Skin epidermis (tissue), 12 donors: ENCODE results near the gene CALN1.
"Not testable (repeated sequence)": the region's sequence is repeated elsewhere in the genome, so short reads cannot be mapped to it uniquely, and the experiment has no call there.

Source experiments
- H3K27ac ChIP-seq, 21 experiments: fragments of 200-600 bp; sonication (generic) in 11 of 21; one replicate each; pipeline ENCODE4 v1.5.0; 2020; ENCODE audit warnings: mild to moderate bottlenecking in 3 of 21, inconsistent platforms in 2 of 21, moderate library complexity in 2 of 21
- H3K4me3 ChIP-seq, 7 experiments: fragments of 200-600 bp; sonication (generic) in 2 of 7; one replicate each; pipeline ENCODE4 v1.5.0; 2020; ENCODE audit warnings: inconsistent platforms in 2 of 7, mild to moderate bottlenecking in 2 of 7, moderate library complexity in 1 of 7

The CALN1 gene

DNA sequence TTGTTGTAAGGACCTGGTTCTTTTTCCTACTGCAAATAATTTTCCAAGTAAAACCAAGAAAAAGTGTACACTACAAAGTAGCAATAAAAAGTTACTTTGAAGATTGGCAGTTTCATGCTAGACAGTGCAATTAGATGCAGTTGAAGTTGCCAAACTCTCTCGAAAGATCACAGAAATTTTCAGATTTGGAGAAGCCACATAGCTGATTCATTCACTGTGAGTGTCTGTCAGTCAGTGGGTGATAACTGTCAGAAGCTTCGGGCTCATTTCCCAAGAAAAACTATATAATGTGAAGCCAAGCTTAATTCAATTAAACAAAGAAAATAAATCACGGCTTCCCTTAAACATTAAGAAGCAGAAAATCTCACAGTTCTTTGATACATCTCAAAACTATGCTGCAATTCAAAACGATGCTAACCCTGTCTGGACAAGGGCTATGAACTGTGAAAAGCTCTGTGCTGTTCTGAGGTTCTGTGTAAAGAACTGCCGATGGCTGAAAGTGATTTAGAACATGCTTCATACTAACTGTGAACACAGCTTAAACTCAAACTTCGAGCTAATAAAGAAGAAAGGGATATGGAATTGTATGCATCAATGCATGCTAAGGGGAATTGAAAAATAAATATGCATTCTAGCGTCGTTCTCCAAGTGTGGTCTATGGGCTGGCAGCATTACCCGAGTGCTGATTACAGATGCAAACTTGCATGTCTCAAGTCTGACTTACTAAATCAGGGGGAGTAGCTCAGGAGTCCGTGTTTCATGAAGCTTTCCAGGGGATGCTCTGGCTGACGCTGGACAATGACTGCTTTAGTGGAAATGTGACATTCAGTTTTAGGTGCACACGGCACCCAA lies 557.4 kb downstream of the CALN1 start:
- H3K27ac ChIP-seq = no peak overlapping the region
- no peak overlapping the region for H3K4me3 ChIP-seq

DNA sequence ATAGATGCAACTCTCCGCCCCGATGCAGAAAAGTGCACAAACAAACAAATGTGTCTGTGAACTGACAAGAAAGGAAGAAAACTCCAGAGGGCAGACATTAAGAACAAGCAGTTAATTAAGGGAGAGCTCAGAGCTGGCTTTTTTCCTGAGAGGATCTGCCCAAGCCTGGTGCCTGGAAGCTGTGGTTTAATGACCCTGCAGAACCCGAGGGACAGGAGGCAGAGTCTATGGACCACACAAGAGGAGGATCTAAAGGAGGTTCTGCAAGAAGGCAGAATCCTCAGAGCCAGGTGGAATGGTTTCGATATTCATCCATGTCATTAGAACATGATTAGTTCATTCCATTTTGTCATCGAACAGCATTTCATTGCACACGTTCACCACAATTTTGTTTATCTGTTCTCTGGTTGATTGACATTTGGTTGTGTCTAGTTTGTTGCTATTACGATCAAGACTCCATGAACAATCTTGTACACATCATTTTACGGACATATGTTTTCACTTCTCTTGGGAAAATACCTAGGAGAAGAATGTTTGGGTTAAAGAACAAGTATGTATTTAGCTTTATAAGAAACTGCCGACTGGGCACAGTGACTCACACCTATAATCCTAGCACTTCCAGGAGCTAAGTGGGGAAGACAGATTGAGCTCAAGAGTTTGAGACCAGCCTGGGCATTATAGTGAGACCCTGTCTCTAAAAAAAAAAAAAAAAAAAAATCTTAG lies 560.2 kb downstream of the CALN1 start:
- Histone ChIP-seq H3K27ac (no peak overlapping the region), H3K4me3 (no peak overlapping the region)

DNA sequence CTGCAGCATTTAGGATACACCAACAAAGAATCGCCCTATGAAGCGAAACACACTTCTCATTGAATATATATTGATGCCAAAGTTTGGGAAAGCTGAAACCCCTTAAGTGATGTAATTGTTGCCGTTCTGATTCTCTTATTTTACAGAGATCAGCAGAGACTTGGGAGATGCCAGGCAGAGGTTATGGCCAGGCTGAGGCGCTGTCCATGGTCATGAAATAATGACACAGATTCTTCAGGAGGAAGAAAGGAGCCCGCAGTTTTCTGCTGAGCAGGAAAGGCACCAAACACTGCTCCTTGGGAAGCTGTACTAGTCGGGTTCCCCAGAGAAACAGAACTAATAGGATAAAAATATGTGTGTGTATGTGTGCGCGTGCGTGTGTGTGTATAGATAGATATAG lies 566.0 kb downstream of the CALN1 start:
- H3K27ac ChIP-seq = no peak overlapping the region

DNA sequence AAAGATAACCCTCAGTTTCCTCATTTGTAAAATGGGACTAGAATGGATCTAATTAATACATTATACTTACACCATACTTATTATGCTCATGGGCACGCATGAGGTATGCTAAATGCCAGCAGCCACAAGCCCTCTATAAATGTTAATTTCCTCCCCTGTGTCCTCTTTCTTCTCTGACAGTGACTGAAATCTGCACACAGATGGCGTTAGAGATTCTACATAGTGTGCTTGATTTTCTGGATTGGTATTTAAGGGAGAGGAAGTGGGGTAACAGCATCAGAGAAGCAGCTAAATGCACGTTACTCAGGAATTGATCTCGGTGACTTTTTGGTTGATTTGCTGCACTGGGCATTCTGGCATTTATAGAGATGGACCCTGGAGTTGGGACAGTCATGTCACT lies 568.5 kb downstream of the CALN1 start:
- Histone ChIP-seq H3K27ac (no peak overlapping the region), H3K4me3 (no peak overlapping the region)

More for the DNA sequence above, 566.0 kb downstream of the CALN1 start:
- no peak overlapping the region for H3K4me3 ChIP-seq

DNA sequence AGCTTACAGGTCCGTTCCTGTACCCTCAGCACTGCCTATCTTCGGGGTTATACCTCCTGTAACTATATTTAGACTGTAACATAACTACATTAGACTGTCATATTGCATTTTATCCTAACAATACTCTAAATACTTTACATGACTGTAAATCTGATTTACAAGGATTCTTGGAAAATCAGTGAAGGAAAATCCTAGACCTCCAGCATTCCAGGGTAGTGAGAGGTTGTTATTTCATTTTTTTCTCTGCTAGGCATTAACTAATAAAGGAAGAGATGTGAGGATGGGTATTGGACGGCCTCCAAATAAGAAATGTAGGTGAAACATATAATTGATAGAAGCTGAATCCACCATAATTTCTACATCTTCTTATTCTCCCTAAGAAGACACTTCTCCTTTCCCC lies 569.4 kb downstream of the CALN1 start:
- Histone ChIP-seq H3K4me3 (no peak overlapping the region), H3K27ac (no peak overlapping the region)

DNA sequence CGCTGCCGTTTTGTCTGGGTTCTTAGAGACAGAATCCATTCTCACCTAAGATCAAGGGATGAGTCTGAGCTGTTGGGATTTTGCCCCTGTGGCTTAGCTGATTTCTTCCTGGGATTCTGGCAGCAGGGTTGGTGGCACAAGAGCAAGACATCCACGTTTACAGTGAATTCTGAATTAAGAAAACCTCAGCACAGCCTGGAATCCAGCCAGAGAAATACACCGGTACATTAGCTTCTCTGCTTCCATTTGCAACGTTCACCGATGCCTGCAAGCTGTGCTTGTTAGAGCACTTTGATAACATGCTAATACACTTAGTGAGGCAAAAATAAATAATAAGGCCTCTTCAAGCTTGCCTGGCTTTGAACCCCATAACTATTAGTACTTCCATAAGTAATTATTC lies 569.8 kb downstream of the CALN1 start:
- Histone ChIP-seq H3K27ac (no peak overlapping the region), H3K4me3 (no peak overlapping the region)

DNA sequence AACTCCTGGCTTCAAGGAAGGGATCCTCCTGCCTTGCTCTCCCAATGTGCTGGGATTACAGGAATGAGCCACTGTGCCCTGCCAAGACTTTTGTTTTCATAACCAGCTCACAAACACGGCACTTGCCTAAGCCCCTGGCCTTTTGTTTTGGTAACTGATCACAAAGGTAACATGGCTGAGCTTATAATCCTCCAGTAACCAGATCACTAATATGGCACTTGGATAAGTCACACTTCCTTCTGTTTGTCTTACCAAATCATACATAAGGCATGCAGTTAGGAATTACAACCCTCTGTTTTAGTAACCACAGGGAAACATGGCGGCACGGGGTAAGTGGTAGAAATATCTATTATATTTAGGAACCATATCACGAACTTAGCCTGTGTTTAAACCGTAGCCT lies 577.1 kb downstream of the CALN1 start:
- Histone ChIP-seq H3K4me3 (no peak overlapping the region), H3K27ac (no peak overlapping the region)

DNA sequence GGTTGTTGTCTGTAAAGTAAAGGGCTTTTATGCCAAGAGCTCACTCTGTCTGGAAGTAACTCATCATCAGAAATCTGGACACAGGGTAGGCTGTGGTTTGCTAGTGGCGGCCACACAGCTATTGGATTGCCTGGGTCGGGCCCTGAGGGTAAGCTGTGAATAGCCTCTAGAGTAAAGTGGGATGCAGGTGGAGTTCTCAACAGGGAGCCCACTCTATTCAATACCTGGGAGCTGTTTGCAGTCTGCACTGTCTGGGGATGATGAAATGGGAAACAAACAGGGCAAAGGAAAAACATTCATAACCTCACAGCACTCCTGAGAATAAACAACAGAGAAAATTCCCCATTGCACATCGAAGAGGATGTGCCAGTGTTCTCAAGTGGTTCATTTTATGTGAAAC lies 582.6 kb downstream of the CALN1 start:
- no peak overlapping the region for H3K27ac ChIP-seq
- H3K4me3 ChIP-seq = no peak overlapping the region

DNA sequence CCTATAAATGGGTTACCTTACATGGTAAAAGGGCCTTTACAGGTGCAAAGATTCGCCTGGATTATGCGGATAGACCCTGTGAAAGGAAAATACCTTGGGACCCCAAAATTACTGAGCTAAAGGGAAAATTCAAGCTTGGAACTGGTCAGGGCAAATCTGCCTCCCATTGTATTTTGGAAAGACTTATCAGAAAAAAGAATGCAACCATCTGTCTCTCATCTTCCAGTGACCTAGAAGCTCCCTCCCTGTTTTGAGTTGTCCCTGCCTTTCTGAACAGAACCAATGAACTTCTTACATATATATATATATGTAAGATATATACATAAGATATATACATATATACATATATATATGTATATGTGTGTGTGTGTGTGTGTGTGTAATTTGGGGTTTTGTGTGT lies 583.8 kb downstream of the CALN1 start:
- Histone ChIP-seq H3K4me3 (no peak overlapping the region), H3K27ac (no peak overlapping the region)

DNA sequence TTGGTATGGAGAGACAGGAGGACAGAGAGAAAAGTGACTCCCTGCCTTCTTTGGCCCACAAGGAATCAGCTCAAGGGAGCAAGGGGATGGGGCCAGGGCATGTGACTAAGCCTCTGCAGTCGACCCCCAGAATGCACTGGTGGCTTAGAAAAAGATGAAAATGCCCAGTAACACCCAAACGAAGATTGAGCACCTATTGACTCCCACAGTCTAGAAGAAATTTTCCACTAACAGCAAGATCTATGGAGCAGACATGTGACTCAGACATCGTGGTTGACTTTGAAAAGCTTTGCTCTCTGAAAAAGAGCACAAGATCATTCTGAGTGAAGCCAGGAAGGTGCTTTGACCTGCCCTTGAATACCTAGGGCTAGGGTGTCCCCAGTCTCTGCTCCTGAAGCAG lies 586.0 kb downstream of the CALN1 start:
- Histone ChIP-seq H3K4me3 (no peak overlapping the region), H3K27ac (no peak overlapping the region)

DNA sequence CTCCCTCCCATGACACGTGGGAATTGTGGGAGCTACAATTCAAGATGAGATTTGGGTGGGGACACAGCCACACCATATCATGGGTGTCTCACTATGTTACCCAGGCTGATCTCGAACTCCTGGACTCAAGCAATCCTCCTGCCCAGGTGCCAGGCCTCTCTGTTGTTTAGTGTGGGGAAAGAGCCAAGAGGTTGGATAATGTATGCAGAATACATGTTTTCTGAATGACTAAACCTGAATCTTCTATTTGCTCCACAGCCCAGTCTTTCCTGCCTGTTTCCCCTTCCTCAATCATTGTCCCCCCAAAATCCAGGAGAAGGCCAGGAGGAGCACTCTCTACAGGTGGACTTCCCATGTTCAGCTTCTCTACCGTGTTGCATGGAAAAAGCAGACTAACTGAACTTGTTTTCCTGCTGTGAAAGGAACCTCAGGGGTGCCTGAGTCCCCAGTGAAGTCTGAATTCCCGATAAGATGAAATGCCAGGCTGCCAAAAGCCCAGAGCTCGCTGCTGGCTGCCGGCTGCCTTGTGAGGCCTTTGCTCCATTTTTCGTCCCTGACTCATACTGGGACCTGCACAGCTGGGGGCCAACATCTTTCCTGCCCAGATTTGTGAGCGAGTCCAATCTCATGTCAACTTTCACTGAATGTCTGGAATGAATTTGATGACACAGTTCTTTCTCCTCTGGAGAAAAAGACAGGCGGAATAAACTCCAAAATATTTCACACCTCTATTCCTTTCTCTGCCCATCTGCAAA lies 588.0 kb downstream of the CALN1 start:
- no peak overlapping the region for H3K4me3 ChIP-seq
- no peak overlapping the region for H3K27ac ChIP-seq

DNA sequence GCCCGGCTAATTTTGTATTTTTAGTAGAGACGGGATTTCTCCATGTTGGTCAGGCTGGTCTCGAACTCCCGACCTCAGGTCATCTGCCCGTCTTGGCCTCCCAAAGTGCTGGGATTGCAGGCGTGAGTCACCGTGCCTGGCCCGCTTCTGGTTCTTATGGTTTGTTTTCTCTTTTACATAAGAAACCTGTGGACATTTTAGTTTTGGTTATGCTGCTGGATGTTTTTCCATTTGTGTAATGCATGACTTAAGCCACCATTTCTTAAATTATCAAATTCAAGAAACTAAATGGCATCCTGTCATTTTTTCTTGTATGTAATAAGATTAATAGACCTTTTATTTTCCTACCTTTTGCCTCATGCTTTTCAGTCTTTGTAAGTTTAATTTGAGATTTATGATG lies 589.7 kb downstream of the CALN1 start:
- not testable (repeated sequence) for H3K4me3 ChIP-seq, H3K27ac ChIP-seq

DNA sequence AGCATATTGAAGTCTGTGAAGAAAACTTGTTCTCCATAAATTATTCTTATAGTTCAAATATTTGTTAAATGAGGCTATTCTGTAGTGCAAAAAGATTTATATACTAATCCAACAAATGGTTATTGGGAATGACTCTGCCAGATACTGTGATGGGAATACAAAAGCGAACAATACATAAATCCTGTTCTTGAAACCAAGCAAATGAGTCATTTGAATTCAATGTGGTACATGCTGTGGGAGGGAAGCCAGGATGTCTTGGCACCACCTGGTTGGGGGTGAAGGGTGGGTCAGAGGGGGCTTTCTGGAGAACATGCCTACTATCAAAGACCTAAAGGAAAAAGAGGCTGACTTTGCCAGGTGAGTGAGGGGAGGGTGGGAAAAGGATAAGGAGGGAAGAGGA lies 594.2 kb downstream of the CALN1 start:
- Histone ChIP-seq H3K27ac (no peak overlapping the region), H3K4me3 (no peak overlapping the region)

DNA sequence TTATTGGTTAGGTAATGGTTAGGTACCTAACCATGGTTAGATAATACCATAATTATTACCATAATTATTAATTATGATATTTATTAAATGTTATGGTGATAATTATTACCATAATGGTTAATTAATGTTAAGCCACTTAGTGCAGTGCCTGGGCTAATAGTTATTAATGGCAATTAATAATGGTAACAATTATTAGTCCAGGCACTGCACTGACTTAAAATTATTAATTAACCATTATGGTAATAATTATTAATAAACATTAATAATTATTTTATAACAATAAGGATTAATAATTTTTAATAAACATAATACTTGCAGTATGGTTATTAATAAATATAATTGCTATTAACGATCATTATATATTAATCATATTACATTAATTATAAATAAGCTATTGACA lies 604.0 kb downstream of the CALN1 start:
- Histone ChIP-seq H3K4me3 (no peak overlapping the region), H3K27ac (no peak overlapping the region)

DNA sequence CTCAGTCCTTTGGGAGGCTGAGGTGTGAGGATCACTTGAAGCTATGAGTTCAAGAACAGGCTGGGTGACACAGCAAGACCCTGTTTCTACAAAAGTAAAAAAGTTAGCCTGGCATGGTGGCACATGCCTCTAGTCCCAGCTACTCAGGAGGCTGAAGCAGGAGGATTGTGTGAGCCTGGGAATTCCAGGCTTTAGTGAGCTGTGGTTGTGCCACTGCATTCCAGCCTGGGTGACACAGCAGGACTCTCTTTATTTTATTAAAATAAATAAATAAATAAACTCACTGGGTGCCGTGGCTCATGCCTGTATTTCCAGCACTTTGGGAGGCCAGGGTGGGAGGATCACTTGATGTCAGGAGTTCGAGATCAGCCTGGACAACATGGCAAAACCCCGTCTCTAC lies 607.9 kb downstream of the CALN1 start:
- H3K4me3 ChIP-seq = no peak overlapping the region
- H3K27ac ChIP-seq = no peak overlapping the region

DNA sequence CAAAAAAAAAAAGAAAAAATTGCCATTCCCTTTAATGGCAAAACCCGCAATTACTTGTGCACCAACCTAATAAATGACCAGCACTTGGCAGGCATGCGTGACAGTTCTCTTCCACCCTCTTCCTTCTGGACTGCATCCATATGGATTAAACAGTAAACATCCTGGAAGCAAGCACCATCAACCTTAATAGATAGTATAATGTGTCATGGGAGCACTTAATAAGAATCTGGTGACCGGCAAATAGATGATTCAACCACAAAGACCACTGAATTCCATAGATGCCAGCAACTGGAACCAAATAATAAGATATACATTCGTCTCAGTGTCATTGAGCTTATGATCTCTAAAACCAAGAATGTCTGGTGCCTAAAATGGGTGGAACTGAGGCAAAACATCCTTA lies 610.2 kb downstream of the CALN1 start:
- Histone ChIP-seq H3K27ac (no peak overlapping the region), H3K4me3 (no peak overlapping the region)

DNA sequence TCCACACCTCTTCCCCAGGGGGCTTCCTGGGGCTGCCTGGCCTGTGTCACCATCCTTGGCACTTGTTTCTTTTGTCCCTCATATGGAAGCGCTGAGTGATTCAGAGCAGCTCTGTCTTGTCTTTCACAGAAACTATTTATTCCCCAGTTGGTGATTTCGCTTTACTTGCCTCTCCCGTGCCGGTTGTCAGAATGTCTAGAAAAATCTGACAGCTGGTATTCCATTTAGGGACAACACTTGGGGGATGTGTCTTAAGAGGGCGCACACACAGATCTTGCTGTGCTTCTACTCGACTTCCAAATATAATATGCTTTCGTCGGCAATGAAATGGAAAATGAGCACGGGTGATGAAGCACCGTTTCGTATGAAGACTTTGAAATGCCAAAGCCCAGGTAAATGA lies 611.8 kb downstream of the CALN1 start:
- Histone ChIP-seq H3K27ac (no peak overlapping the region), H3K4me3 (no peak overlapping the region)

DNA sequence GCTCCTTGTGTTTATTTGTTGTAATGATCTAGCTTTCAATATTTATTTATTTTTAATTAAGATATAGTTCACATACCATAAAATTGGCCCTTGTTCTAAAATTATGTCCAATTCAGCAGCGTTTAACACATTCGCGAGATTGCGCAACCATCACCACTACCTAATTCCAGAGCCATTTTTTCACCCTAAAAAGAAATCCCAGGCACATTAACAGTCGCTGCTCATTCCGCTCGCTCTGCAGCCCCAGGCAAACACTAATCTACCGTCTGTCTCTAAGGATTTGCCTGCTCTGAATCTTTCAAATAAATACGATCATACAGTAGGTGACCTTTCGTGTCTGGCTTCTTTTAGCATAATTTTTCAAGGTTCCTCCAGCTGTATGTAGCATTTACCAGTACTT lies 616.7 kb downstream of the CALN1 start:
- H3K27ac ChIP-seq = no peak overlapping the region
- H3K4me3 ChIP-seq = no peak overlapping the region

DNA sequence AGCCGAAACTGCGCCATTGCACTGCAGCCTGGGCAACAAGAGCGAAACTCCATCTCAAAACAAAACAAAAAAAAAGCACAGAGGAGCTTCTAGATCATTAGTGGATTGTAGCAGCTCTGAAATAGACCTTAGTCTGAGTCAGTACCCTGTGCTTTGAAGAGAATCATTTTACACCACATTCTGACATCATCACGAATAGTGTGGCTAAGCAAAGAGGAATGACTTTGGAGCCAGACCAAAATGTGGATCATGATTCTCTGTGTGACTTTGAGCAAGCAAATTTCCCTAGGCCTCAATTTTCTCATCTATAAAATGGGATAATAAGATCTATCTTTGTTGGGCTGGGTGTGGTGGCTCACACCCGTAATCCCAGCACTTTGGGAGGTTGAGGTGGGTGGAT lies 618.9 kb downstream of the CALN1 start:
- H3K4me3 ChIP-seq = no peak overlapping the region

DNA sequence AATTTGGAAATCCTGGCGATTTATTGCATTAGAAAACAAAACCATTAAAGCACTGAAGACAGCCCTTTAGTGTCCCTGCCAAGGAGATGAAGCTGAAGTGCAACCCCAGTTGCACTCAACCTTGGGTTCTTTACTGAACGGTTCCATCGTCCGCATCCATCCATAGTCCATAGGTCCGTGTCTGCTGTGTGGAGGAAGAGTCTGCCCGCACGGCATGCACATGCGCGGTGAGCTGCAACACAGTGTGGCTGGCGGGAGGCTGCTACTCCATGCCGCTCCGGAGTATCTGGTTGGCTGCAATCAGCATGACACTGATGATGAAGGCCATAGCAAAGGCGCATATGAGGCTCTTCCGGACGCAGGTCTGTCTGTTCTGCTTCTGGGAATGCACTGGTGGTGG lies 624.6 kb downstream of the CALN1 start:
- Histone ChIP-seq H3K4me3 (no peak overlapping the region), H3K27ac (no peak overlapping the region)

More for the DNA sequence above, 618.9 kb downstream of the CALN1 start:
- H3K27ac ChIP-seq = no peak overlapping the region

DNA sequence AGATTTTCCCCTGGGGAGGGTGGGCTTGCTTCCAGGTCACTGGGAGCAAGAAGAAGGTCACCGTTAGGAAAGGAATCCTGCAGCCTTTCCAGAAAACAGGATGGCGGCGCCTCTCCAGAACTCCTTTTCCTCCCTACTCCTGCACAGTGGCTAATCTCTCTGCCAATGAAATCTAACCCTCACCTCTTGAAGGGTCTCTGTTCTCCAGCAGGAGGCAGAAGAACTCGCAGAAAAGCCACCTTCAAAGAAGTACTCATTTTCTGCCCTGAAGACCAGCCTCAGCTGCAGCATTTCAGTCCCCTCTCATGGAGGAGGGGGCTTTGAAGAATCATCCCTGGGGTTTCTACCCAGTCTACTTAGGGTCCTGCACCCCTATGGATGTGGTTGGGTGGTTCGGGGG lies 626.9 kb downstream of the CALN1 start:
- H3K4me3 ChIP-seq = no peak overlapping the region
- H3K27ac ChIP-seq = no peak overlapping the region
